ENCODE results near the gene FJX1. TPM values are rescaled to one million over a fixed set of nuclear protein-coding genes. Genes with fewer than 3 reads are reported as not detected.

FJX1 gene
- total RNA-seq, 1 donor from 2014 or later = 6.3 TPM

DNA sequence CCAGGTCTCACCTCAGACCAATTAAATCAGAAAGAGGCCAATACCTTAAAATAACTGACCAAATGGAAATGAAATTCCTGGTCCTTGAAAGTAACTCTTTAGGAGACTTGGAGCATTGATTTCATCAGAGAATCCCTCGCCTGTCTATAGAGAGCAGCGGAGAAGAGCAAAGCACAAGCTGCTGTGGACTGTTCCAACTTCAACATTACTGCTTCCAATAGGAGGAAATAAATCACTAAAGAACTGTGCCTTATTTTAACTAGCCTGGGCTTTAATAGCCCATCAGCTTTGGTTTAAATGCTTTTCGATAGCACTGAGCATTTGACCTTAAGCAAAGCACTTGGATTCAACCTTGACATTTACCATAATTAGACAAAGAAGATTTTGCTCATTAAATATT is 32.0 kb upstream of the FJX1 start:
- Histone ChIP-seq H3K4me1 (ENCODE audit: control insufficient read depth in 3 of 3, insufficient read depth in 3 of 3, low read length in 3 of 3) (no peaks in the 10 kb centered on the region), H3K27me3 (ENCODE audit: control insufficient read depth in 3 of 3, insufficient read depth in 3 of 3, low read length in 3 of 3) (peaks cover 0 to 5% (median 0%) of the 10 kb centered on the region in 3 donors), H3K9me3 (ENCODE audit: control insufficient read depth in 3 of 3, low read length in 3 of 3) (no peaks in the 10 kb centered on the region), H3K4me3 (ENCODE audit: low read length in 3 of 3) (no peak overlapping the region), H3K27ac (ENCODE audit: low read depth, low read length) (no peak overlapping the region), H3K9ac (ENCODE audit: low read depth in 1 of 3, low read length in 3 of 3) (no peak overlapping the region), H3K36me3 (ENCODE audit: control insufficient read depth in 3 of 3, insufficient read depth in 3 of 3, low read length in 3 of 3) (no peaks in the 10 kb centered on the region)

GRCh38 chr11:35587972-35588371 is 30.3 kb upstream of the FJX1 start:
- Histone ChIP-seq H3K4me3 (ENCODE audit: low read length in 3 of 3) (no peak overlapping the region), H3K36me3 (ENCODE audit: control insufficient read depth in 3 of 3, insufficient read depth in 3 of 3, low read length in 3 of 3) (no peaks in the 10 kb centered on the region), H3K4me1 (ENCODE audit: control insufficient read depth in 3 of 3, insufficient read depth in 3 of 3, low read length in 3 of 3) (no peaks in the 10 kb centered on the region), H3K27me3 (ENCODE audit: control insufficient read depth in 3 of 3, insufficient read depth in 3 of 3, low read length in 3 of 3) (peaks cover 0 to 5% (median 0%) of the 10 kb centered on the region in 3 donors), H3K9ac (ENCODE audit: low read depth in 1 of 3, low read length in 3 of 3) (no peak overlapping the region), H3K9me3 (ENCODE audit: control insufficient read depth in 3 of 3, low read length in 3 of 3) (no peaks in the 10 kb centered on the region), H3K27ac (ENCODE audit: low read depth, low read length) (no peak overlapping the region)

- H3K9ac ChIP-seq (ENCODE audit: low read depth in 1 of 3, low read length in 3 of 3) = no peak overlapping the region
These were observed 29.6 kb upstream of the FJX1 start for GRCh38 chr11:35588627-35589026.

GRCh38 chr11:35589281-35589680 is 29.0 kb upstream of the FJX1 start:
- H3K4me1 ChIP-seq (ENCODE audit: control insufficient read depth in 3 of 3, insufficient read depth in 3 of 3, low read length in 3 of 3) = no peaks in the 10 kb centered on the region
- H3K27me3 ChIP-seq (ENCODE audit: control insufficient read depth in 3 of 3, insufficient read depth in 3 of 3, low read length in 3 of 3) = peaks cover 0 to 5% (median 0%) of the 10 kb centered on the region in 3 donors
- no peaks in the 10 kb centered on the region for H3K9me3 ChIP-seq (ENCODE audit: control insufficient read depth in 3 of 3, low read length in 3 of 3)
- H3K4me3 ChIP-seq (ENCODE audit: low read length in 3 of 3) = no peak overlapping the region
- no peak overlapping the region for H3K9ac ChIP-seq (ENCODE audit: low read depth in 1 of 3, low read length in 3 of 3)
- H3K27ac ChIP-seq (ENCODE audit: low read depth, low read length) = no peak overlapping the region
- no peaks in the 10 kb centered on the region for H3K36me3 ChIP-seq (ENCODE audit: control insufficient read depth in 3 of 3, insufficient read depth in 3 of 3, low read length in 3 of 3)

More at GRCh38 chr11:35588627-35589026, 29.6 kb upstream of the FJX1 start:
- Histone ChIP-seq H3K36me3 (ENCODE audit: control insufficient read depth in 3 of 3, insufficient read depth in 3 of 3, low read length in 3 of 3) (no peaks in the 10 kb centered on the region), H3K4me3 (ENCODE audit: low read length in 3 of 3) (no peak overlapping the region), H3K9me3 (ENCODE audit: control insufficient read depth in 3 of 3, low read length in 3 of 3) (no peaks in the 10 kb centered on the region), H3K27ac (ENCODE audit: low read depth, low read length) (no peak overlapping the region), H3K4me1 (ENCODE audit: control insufficient read depth in 3 of 3, insufficient read depth in 3 of 3, low read length in 3 of 3) (no peaks in the 10 kb centered on the region), H3K27me3 (ENCODE audit: control insufficient read depth in 3 of 3, insufficient read depth in 3 of 3, low read length in 3 of 3) (peaks cover 0 to 5% (median 0%) of the 10 kb centered on the region in 3 donors)

- Histone ChIP-seq H3K4me3 (ENCODE audit: low read length in 3 of 3) (no peak overlapping the region), H3K4me1 (ENCODE audit: control insufficient read depth in 3 of 3, insufficient read depth in 3 of 3, low read length in 3 of 3) (no peaks in the 10 kb centered on the region), H3K36me3 (ENCODE audit: control insufficient read depth in 3 of 3, insufficient read depth in 3 of 3, low read length in 3 of 3) (no peaks in the 10 kb centered on the region), H3K27ac (ENCODE audit: low read depth, low read length) (no peak overlapping the region), H3K27me3 (ENCODE audit: control insufficient read depth in 3 of 3, insufficient read depth in 3 of 3, low read length in 3 of 3) (peaks cover 0 to 5% (median 0%) of the 10 kb centered on the region in 3 donors), H3K9ac (ENCODE audit: low read depth in 1 of 3, low read length in 3 of 3) (no peak overlapping the region), H3K9me3 (ENCODE audit: control insufficient read depth in 3 of 3, low read length in 3 of 3) (no peaks in the 10 kb centered on the region)
These were observed 27.8 kb upstream of the FJX1 start for GRCh38 chr11:35590412-35590811.

- H3K4me3 ChIP-seq (ENCODE audit: low read length in 3 of 3) = no peak overlapping the region
- no peak overlapping the region for H3K27ac ChIP-seq (ENCODE audit: low read depth, low read length)
- no peaks in the 10 kb centered on the region for H3K9me3 ChIP-seq (ENCODE audit: control insufficient read depth in 3 of 3, low read length in 3 of 3)
- no peaks in the 10 kb centered on the region for H3K36me3 ChIP-seq (ENCODE audit: control insufficient read depth in 3 of 3, insufficient read depth in 3 of 3, low read length in 3 of 3)
- H3K27me3 ChIP-seq (ENCODE audit: control insufficient read depth in 3 of 3, insufficient read depth in 3 of 3, low read length in 3 of 3) = peaks cover 0 to 3% (median 0%) of the 10 kb centered on the region in 3 donors
- no peaks in the 10 kb centered on the region for H3K4me1 ChIP-seq (ENCODE audit: control insufficient read depth in 3 of 3, insufficient read depth in 3 of 3, low read length in 3 of 3)
- H3K9ac ChIP-seq (ENCODE audit: low read depth in 1 of 3, low read length in 3 of 3) = no peak overlapping the region
These were observed 25.1 kb upstream of the FJX1 start for GRCh38 chr11:35593143-35593542.

GRCh38 chr11:35594680-35595079 is 23.6 kb upstream of the FJX1 start:
- no peaks in the 10 kb centered on the region for H3K27me3 ChIP-seq (ENCODE audit: control insufficient read depth in 3 of 3, insufficient read depth in 3 of 3, low read length in 3 of 3)
- no peak overlapping the region for H3K27ac ChIP-seq (ENCODE audit: low read depth, low read length)
- H3K36me3 ChIP-seq (ENCODE audit: control insufficient read depth in 3 of 3, insufficient read depth in 3 of 3, low read length in 3 of 3) = no peaks in the 10 kb centered on the region
- H3K4me3 ChIP-seq (ENCODE audit: low read length in 3 of 3) = no peak overlapping the region
- H3K4me1 ChIP-seq (ENCODE audit: control insufficient read depth in 3 of 3, insufficient read depth in 3 of 3, low read length in 3 of 3) = no peaks in the 10 kb centered on the region
- H3K9ac ChIP-seq (ENCODE audit: low read depth in 1 of 3, low read length in 3 of 3) = no peak overlapping the region
- no peaks in the 10 kb centered on the region for H3K9me3 ChIP-seq (ENCODE audit: control insufficient read depth in 3 of 3, low read length in 3 of 3)

GRCh38 chr11:35598254-35599125 is 19.8 kb upstream of the FJX1 start:
- Histone ChIP-seq H3K9ac (ENCODE audit: low read depth in 1 of 3, low read length in 3 of 3) (no peak overlapping the region), H3K27me3 (ENCODE audit: control insufficient read depth in 3 of 3, insufficient read depth in 3 of 3, low read length in 3 of 3) (peaks cover 0 to 2% (median 0%) of the 10 kb centered on the region in 3 donors), H3K4me3 (ENCODE audit: low read length in 3 of 3) (no peak overlapping the region), H3K36me3 (ENCODE audit: control insufficient read depth in 3 of 3, insufficient read depth in 3 of 3, low read length in 3 of 3) (no peaks in the 10 kb centered on the region), H3K27ac (ENCODE audit: low read depth, low read length) (no peak overlapping the region), H3K4me1 (ENCODE audit: control insufficient read depth in 3 of 3, insufficient read depth in 3 of 3, low read length in 3 of 3) (no peaks in the 10 kb centered on the region), H3K9me3 (ENCODE audit: control insufficient read depth in 3 of 3, low read length in 3 of 3) (no peaks in the 10 kb centered on the region)

- Histone ChIP-seq H3K4me3 (ENCODE audit: low read length in 3 of 3) (no peak overlapping the region), H3K36me3 (ENCODE audit: control insufficient read depth in 3 of 3, insufficient read depth in 3 of 3, low read length in 3 of 3) (no peaks in the 10 kb centered on the region), H3K9me3 (ENCODE audit: control insufficient read depth in 3 of 3, low read length in 3 of 3) (no peaks in the 10 kb centered on the region), H3K4me1 (ENCODE audit: control insufficient read depth in 3 of 3, insufficient read depth in 3 of 3, low read length in 3 of 3) (no peaks in the 10 kb centered on the region), H3K27ac (ENCODE audit: low read depth, low read length) (no peak overlapping the region), H3K9ac (ENCODE audit: low read depth in 1 of 3, low read length in 3 of 3) (no peak overlapping the region), H3K27me3 (ENCODE audit: control insufficient read depth in 3 of 3, insufficient read depth in 3 of 3, low read length in 3 of 3) (peaks cover 0 to 5% (median 2%) of the 10 kb centered on the region in 3 donors)
These were observed 17.9 kb upstream of the FJX1 start for GRCh38 chr11:35600331-35600838.

- H3K27me3 ChIP-seq (ENCODE audit: control insufficient read depth in 3 of 3, insufficient read depth in 3 of 3, low read length in 3 of 3) = peaks cover 0 to 6% (median 2%) of the 10 kb centered on the region in 3 donors
- no peak overlapping the region for H3K27ac ChIP-seq (ENCODE audit: low read depth, low read length)
These were observed 16.0 kb upstream of the FJX1 start for GRCh38 chr11:35602160-35602793.

More at GRCh38 chr11:35602160-35602793, 16.0 kb upstream of the FJX1 start:
- Histone ChIP-seq H3K9me3 (ENCODE audit: control insufficient read depth in 3 of 3, low read length in 3 of 3) (no peaks in the 10 kb centered on the region), H3K4me1 (ENCODE audit: control insufficient read depth in 3 of 3, insufficient read depth in 3 of 3, low read length in 3 of 3) (no peaks in the 10 kb centered on the region), H3K4me3 (ENCODE audit: low read length in 3 of 3) (no peak overlapping the region), H3K9ac (ENCODE audit: low read depth in 1 of 3, low read length in 3 of 3) (no peak overlapping the region), H3K36me3 (ENCODE audit: control insufficient read depth in 3 of 3, insufficient read depth in 3 of 3, low read length in 3 of 3) (no peaks in the 10 kb centered on the region)

All from skeletal muscle tissue (tissue), 4 donors.